ENCODE measurements around the gene C1QTNF9. TPM values are rescaled to one million over a fixed set of nuclear protein-coding genes. Genes with fewer than 3 reads are reported as not detected.
"Not testable (repeated sequence)": the region's sequence is repeated elsewhere in the genome, so short reads cannot be mapped to it uniquely, and the experiment has no call there.

C1QTNF9 gene
- total RNA-seq, 1 experiment from 2014 or later: not detected

DNA sequence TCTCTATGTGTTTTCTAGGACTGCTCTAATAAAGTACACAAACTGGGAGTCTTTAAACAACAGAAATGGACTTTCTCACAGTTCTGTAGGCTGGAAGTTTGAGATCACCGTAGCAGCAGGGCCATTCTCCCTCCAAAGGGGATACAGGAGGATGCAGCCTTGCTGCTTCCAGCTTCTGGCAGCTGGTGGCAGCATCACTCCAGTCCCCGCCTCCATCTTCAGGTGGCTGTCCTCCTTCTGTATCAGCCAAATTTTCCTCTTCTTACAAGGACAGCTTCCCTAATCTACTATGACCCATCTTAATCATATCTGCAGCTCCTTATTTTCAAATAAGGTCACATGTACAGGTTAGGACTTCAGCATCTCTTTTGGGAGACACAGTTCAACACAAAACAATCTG is 13.1 kb downstream of the C1QTNF9 start:
- BruUV-seq (replicated peaks); H3K27me3 ChIP-seq (ENCODE audit: control insufficient read depth, insufficient read depth, low read length); intact Hi-C loops (cut with micrococcal nuclease; ENCODE audit: unreplicated experiment); POLR2A ChIA-PET; H3K4me3 ChIP-seq (ENCODE audit: low read depth in 2 of 2, low read length in 2 of 2); H3K9me3 ChIP-seq (ENCODE audit: control insufficient read depth, insufficient read depth, low read depth, low read length); H3K4me1 ChIP-seq (ENCODE audit: control insufficient read depth, insufficient read depth, low read length); DNase-seq (ENCODE audit: low read depth, low spot score); H3K27ac ChIP-seq (ENCODE audit: low read length); in situ Hi-C loops (cut with HindIII; ENCODE audit: low pct_unique_long_range_greater_than_20kb, low sequenced_read_pairs); H3K36me3 ChIP-seq (ENCODE audit: control insufficient read depth, insufficient read depth, low read length); CTCF ChIA-PET: not testable (repeated sequence)
- ATAC-seq: peak; percentile 86
- TF ChIP-seq, protein P1, sequence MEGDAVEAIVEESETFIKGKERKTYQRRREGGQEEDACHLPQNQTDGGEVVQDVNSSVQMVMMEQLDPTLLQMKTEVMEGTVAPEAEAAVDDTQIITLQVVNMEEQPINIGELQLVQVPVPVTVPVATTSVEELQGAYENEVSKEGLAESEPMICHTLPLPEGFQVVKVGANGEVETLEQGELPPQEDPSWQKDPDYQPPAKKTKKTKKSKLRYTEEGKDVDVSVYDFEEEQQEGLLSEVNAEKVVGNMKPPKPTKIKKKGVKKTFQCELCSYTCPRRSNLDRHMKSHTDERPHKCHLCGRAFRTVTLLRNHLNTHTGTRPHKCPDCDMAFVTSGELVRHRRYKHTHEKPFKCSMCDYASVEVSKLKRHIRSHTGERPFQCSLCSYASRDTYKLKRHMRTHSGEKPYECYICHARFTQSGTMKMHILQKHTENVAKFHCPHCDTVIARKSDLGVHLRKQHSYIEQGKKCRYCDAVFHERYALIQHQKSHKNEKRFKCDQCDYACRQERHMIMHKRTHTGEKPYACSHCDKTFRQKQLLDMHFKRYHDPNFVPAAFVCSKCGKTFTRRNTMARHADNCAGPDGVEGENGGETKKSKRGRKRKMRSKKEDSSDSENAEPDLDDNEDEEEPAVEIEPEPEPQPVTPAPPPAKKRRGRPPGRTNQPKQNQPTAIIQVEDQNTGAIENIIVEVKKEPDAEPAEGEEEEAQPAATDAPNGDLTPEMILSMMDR (IDR thresholded peaks at IDR 0.05): peak; percentile 71

DNA sequence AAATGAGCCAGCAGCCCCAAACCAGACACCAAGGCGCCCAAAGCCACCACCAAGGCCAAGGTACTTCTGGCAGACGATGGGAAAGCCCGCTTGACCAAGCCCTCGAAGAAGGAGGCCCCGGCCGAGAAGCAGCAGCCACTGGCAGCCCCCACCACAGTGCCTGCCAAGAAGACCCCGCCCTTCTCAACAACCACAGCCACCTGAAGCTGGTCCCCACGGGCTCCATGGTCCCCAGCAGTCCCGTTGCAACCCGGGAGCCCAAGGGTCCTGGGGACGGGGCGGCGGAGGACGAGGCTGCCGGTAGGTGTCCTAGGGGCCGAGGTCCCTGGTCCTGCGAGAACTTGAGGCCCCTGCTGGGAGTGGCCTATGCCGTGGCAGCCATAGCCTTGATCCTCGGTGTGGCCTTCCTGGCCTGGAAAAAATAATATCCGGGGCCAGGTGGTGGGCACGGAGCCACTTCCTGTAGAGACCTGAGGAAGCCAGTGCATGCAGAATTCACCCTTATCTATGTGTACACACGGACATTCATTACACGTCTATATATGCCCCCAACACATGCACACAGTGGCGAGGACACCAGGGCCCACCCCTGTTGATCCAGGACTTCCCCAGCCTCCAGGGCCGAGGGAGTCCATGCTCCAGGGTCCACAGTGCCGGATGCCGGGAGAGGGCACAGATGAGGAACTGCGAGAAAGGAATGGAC is 13.8 kb downstream of the C1QTNF9 start:
- Histone ChIP-seq H3K4me3 (ENCODE audit: low read depth in 2 of 2, low read length in 2 of 2) (no peak overlapping the region), H3K36me3 (ENCODE audit: control insufficient read depth, insufficient read depth, low read length) (no peaks in the 10 kb centered on the region), H3K27me3 (ENCODE audit: control insufficient read depth, insufficient read depth, low read length) (no peaks in the 10 kb centered on the region), H3K27ac (ENCODE audit: low read length) (no peak overlapping the region), H3K4me1 (ENCODE audit: control insufficient read depth, insufficient read depth, low read length) (no peaks in the 10 kb centered on the region), H3K9me3 (ENCODE audit: control insufficient read depth, insufficient read depth, low read depth, low read length) (no peaks in the 10 kb centered on the region)
- in situ Hi-C loops (cut with HindIII; ENCODE audit: low pct_unique_long_range_greater_than_20kb, low sequenced_read_pairs) (no loop called here), intact Hi-C loops (cut with micrococcal nuclease; ENCODE audit: unreplicated experiment) (no loop called here)
- ChIA-PET POLR2A (no interaction called here), CTCF (no interaction called here)
- DNase-seq (ENCODE audit: low read depth, low spot score) (no peak), ATAC-seq (no peak)
- TF ChIP-seq, protein P2, sequence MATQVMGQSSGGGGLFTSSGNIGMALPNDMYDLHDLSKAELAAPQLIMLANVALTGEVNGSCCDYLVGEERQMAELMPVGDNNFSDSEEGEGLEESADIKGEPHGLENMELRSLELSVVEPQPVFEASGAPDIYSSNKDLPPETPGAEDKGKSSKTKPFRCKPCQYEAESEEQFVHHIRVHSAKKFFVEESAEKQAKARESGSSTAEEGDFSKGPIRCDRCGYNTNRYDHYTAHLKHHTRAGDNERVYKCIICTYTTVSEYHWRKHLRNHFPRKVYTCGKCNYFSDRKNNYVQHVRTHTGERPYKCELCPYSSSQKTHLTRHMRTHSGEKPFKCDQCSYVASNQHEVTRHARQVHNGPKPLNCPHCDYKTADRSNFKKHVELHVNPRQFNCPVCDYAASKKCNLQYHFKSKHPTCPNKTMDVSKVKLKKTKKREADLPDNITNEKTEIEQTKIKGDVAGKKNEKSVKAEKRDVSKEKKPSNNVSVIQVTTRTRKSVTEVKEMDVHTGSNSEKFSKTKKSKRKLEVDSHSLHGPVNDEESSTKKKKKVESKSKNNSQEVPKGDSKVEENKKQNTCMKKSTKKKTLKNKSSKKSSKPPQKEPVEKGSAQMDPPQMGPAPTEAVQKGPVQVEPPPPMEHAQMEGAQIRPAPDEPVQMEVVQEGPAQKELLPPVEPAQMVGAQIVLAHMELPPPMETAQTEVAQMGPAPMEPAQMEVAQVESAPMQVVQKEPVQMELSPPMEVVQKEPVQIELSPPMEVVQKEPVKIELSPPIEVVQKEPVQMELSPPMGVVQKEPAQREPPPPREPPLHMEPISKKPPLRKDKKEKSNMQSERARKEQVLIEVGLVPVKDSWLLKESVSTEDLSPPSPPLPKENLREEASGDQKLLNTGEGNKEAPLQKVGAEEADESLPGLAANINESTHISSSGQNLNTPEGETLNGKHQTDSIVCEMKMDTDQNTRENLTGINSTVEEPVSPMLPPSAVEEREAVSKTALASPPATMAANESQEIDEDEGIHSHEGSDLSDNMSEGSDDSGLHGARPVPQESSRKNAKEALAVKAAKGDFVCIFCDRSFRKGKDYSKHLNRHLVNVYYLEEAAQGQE (IDR thresholded peaks at IDR 0.05; ENCODE audit: insufficient read depth in 1 of 2, low read depth in 2 of 2, low read length in 1 of 2): no peak
- TF ChIP-seq POLR2AphosphoS5 (IDR thresholded peaks at IDR 0.05; ENCODE audit: low read depth, low read length) (no peak), TCF7L2 (IDR thresholded peaks at IDR 0.05; ENCODE audit: low read depth, low read length) (no peak), SIN3A (IDR thresholded peaks at IDR 0.05; ENCODE audit: borderline replicate concordance, insufficient read depth, low read depth, low read length) (no peak)
- TF ChIP-seq, protein P1 (IDR thresholded peaks at IDR 0.05): no peak
- no TSS peak for BruUV-seq (replicated peaks)

Measured in Panc1 (cell line).